ENCODE results near the gene MTF1.
"Not testable (repeated sequence)": the region's sequence is repeated elsewhere in the genome, so short reads cannot be mapped to it uniquely, and the experiment has no call there.

MTF1 gene

GRCh38 chr1:37859507-37860345, at the start of gene MTF1:
TSS of gene MTF1 (minus strand) at chr1:37859592. CDS start at chr1:37857658, 1,934 bp downstream.
- DNase-seq (ENCODE audit: low spot score), result peak; percentile 99

DNA sequence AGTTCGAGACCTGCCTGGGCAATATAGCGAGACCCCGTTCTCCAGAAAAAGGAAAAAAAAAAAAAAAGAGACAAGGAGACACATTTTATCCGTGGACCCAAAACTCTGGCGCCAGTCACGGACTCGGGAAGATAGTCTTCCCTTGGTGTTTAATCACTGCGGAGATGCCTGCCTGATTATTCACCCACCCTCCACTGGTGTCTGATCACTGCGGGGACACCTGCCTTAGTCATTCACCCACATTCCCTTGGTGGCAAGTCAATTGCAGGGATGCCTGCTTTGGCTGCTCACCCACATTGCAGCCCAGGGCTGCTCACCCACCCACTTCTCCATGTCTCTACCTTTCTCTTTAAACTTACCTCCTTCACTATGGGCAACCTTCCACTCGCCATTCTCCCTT, 49.1 kb upstream of the MTF1 start:
- not testable (repeated sequence) for DNase-seq (ENCODE audit: low spot score)

DNA sequence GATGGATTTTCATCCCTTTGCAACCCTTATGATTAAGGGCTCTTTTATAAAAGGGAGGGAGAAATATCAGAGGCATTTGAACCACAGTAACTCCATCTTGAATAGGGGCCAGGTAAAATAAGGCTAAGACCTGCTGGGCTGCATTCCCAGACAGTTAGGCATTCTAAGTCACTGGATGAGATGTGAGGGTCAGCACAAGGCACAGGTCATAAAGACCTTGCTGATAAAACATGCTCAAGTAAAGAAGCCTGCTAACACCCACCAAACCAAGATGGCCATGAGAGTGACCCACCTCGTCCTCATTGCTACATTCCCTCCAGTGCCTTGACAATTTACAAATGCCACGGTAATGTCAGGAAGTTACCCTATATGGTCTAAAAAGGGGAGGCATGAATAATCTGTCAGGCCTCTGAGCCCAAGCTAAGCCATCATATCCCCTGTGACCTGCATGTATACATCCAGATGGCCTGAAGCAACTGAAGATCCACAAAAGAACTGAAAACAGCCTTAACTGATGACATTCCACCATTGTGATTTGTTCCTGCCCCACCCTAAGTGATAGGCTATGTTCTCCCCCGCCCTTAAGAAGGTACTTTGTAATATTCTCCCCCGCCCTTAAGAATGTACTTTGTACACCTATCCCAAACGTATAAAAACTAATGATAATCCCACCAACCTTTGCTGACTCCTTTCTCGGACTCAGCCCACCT, 48.2 kb upstream of the MTF1 start:
- DNase-seq (ENCODE audit: low spot score), result not testable (repeated sequence)

- DNase-seq (ENCODE audit: low spot score), result not testable (repeated sequence)
Observed at GRCh38 chr1:37906591-37906990, 47.2 kb upstream of the MTF1 start.

GRCh38 chr1:37905727-37906126, 46.3 kb upstream of the MTF1 start:
- DNase-seq (ENCODE audit: low spot score), result no peak

DNA sequence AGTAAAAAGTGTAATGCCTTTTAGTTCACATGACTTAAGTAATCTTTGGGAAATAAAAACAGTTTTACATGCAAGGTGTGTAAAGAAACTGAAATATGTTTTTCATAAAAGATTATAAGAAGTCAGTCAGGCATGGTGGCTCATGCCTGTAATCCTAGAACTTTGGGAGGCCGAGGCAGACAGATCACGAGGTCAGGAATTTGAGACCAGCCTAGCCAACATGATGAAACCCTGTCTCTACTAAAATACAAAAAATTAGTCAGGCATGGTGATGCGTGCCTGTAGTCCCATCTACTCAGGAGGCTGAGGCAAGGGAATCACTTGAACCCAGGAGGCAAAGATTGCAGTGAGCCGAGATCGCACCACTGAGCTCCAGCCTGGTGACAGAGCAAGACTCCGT, 44.5 kb upstream of the MTF1 start:
- not testable (repeated sequence) for DNase-seq (ENCODE audit: low spot score)

- DNase-seq (ENCODE audit: low spot score), result no peak
Observed at GRCh38 chr1:37902983-37903382, 43.6 kb upstream of the MTF1 start.

DNA sequence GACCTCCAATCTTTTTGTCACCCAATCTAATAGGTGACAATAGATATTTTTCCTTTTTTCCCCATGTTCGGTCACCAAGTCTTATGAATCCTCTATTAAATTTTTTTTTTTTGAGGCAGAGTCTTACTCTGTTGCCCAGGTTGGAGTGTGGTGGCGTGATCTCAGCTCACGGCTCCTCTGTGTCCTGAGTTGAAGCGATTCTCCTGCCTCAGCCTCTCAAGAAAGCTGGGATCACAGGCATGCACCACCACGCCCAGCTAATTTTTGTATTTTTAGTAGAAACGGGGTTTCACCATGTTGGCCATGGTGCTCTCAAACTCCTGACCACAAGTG, 42.5 kb upstream of the MTF1 start:
- DNase-seq (ENCODE audit: low spot score), result no peak

DNA sequence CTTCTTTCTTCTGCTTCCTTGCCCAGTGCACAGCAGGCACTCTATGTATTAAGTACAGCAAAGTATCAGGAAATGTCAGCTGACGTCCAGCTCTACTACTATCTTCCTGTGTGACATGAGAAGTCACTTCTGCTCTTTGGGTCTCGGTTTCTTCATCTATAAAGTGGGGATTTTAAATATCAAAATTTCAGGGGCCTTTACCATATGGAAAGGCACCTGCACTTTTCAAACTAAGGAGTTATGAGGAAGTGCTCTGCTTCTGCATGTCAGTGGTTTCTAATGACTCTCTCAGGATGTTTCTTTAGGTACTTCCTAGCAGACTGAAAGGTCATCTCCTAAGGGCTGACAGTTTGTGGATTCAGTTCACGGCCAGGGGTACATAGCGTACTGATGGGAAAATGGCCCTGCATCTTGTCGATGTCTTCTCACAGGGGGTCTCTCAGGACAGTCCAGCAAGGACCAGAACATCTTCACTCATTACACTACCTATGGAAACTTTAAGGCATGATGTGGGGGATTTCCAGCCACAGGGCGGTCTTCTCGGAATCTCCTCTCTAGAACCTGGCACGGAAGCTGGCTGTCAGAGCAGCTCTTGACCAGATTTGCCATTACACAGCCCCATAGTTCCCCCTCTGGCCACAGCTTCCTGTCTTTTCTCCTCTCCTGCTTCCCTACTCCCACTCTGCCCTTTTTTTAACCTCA, 42.0 kb upstream of the MTF1 start:
- no peak for DNase-seq (ENCODE audit: low spot score)

DNA sequence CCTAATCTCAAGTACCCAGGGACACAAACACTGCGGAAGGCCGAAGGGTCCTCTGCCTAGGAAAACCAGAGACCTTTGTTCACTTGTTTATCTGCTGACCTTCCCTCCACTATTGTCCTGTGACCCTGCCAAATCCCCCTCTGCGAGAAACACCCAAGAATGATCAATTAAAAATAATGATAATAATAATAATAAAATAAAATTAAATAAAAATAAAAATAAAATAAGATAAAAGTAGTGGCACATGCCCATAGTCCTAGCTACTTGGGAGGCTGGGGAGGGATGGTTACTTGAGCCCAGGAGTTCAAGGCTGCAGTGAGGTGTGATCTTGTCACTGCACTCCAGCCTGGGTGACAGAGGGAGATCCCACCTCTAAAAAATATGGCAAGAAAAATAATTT, 38.2 kb upstream of the MTF1 start:
- not testable (repeated sequence) for DNase-seq (ENCODE audit: low spot score)

DNA sequence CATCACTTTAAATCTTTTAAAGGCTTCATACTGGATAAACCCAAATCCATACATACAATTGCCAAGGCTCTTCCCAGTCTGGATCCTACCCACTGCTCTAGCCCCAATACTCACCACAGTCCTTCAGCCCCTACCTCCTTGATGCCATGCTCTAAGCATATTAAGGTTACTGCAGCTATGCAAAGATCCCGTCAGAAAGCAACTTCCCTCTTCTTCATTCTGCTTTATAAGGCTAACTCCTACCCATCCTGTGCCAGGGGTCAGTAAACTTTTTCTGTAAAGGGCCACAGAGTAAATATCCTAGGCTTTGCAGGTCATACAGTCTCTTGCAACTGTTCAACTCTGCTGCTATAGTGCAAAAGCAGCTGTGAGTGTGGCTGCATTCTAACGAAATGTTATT, 34.3 kb upstream of the MTF1 start:
- no peak for DNase-seq (ENCODE audit: low spot score)

DNA sequence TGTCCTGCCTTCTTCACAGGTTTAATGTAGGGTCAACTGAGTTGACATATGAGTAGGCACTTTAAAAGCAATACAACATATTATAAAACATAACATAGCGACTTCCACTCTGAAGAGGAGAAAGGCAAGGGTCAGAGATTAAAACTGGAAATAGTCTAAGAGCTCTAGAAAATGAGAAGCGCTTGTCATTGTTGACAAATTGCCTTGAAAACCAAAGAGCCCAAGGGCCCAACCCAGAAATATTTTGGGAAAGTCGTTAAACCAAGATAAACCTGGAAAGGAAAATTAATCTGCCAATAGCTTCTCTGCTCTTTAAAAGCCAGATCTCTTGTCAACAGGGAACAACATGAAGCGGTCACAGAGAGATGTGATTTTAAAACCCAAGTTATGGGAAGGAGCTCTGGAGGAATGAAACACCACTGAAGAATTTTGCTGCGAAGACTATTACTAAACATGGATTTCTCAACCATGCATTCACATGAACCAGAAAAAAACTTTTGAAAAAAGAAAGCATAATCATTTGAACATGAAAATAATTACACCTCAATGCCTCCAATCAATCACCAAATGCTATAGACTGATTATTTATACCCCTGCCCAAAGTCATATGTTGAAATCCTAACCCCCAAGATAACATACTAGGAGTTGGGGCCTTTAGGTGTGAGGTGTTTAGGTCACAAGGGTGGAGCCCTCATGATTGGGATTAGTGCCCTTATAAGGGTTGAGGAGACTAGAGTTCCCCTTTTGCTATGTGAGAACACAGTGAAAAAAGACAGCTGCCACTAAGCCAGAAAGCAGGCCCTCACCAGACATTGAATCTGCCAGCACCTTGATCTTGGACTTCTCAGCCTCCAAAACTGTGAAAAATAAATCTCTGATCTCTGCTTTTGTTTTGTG, 33.0 kb upstream of the MTF1 start:
- peak; percentile 80 for DNase-seq (ENCODE audit: low spot score)

GRCh38 chr1:37890378-37891014, 31.1 kb upstream of the MTF1 start:
- peak; percentile 43 for DNase-seq (ENCODE audit: low spot score)

DNA sequence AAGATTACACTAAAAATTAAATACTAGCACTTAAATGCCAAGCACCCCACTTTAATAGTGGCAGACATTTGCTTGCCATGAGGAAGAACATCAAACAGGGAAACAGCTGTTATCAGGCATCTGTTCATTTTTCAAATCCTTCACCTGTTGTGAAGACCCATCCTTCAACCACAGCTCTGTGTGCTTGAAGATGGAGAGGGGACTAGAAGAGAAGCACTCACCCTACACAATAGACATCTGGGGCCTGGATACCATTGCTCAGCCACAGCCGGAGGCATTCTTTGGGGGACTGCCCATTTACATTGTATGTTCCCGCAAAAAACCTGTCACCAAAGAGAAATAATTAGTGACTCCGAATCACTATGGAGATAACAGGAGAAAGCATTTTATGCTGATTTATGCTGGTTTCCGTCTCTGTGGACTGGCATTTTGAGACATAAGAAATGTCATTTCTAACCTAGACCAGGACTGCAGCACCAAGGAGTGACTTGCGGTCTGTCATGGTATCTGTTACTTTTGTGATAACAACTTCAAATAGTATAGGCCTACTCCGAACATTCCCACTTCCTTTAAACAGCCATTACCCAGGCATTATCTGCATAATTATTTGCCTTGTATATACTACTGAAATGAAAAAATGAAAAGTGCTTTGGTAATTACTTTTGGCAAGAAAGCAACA, 28.8 kb upstream of the MTF1 start:
- no peak for DNase-seq (ENCODE audit: low spot score)

DNA sequence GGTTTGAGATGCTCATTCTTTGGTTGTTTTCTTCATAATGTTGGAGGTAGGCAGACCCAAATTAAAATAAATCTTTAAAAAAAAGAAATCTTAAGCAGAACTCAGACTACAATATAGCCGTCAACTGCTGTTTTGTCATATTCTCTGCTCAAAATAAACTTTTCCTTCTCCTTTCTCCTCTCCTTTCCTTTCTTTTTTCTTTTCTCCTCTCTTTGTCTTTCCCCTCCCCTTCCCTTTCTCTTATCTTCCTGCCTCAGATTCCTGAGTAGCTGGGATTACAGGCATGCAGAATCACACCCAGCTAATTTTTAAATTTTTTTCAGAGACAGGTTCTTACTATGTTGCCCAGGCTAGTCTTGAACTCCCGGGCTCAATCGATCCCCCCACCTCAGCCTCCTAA, 24.8 kb upstream of the MTF1 start:
- no peak for DNase-seq (ENCODE audit: low spot score)

DNA sequence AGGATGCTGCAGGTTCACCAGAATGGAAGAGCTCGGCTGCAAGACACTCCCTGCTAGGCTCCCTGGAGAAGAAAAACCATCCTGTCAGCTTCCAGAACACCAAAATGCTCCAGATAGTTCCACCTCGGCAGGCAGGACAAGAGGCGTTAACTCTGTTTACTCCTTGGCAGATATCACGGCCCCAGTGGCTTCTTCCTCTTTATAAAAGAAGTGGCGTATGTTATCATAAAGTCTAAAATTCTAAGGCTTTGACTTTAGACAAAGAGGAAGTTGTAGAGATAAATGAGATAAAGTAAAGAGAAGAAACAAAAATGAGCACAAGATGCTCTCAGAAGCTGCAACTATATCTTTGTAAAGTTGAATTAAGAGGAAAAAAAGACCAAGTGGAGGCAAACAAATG, 24.3 kb upstream of the MTF1 start:
- DNase-seq (ENCODE audit: low spot score), result no peak

GRCh38 chr1:37879865-37880264, 20.5 kb upstream of the MTF1 start:
- DNase-seq (ENCODE audit: low spot score), result no peak

DNA sequence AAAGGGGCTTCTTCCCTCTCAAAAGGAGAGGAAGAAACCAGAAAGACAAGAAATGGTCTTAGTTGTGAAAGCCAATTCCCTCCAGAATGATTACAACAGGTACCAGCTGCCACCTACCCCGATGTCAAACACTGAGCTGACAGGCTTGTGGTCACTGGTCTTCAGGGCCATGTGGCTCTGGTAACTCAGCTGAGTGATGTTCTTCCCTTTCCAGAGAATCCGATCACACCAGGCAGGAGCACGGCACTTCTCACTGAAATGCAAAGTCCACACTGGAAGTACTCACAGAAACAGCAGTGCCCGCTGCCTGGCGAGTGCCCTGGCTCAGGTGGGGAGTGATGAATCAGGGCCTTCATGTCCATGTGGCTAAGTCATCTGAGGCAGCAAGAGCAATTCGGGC, 18.7 kb upstream of the MTF1 start:
- DNase-seq (ENCODE audit: low spot score), result no peak

GRCh38 chr1:37875833-37876232, 16.4 kb upstream of the MTF1 start:
- DNase-seq (ENCODE audit: low spot score), result no peak

DNA sequence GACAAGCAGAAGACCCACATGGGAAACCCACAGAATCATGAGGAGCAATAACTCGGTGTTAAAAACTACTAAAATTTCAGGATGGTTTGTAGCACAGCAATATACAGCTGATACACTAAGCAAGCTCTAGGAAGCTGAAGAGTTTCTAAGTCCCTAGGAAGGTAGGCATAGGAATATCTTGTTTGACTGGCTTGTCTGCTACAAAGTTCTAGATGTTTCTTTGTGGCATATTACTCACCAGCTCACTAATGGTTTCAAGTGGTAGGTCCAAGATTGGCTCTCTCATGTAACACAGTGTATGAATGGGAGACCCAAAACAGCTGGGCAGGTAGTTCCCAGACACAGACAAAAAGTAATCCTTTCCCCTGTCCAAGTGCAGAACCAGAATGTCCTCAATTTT, 13.3 kb upstream of the MTF1 start:
- DNase-seq (ENCODE audit: low spot score), result no peak

GRCh38 chr1:37868466-37868865, 9.1 kb upstream of the MTF1 start:
- no peak for DNase-seq (ENCODE audit: low spot score)
